AG04450 (cell line): Measurements from ENCODE around the gene TUBA3C. TPM values are rescaled to one million over a fixed set of nuclear protein-coding genes. Genes with fewer than 3 reads are reported as not detected.
"Not testable (repeated sequence)": the region's sequence is repeated elsewhere in the genome, so short reads cannot be mapped to it uniquely, and the experiment has no call there.

Experiments used
- CTCF ChIA-PET: fragments of 300-600, 350-600 bp; formaldehyde crosslinking; extraction: SDS; loops from one replicate; lab custom pipeline; 2022; ENCODE audit warnings: antibody characterized with exemption, inconsistent platforms; lab: Charles Lee
- POLR2A ChIA-PET: fragments of 350-600 bp; formaldehyde crosslinking; extraction: SDS; loops from one replicate; lab custom pipeline; 2021; ENCODE audit warnings: antibody characterized with exemption, inconsistent platforms; lab: Yijun Ruan, JAX
- DNase-seq: peaks from one replicate; pipeline ENCODE4 v3.0.0-alpha.2; 2011; ENCODE audit warnings: low read depth, low spot score
- H3K27ac ChIP-seq: one replicate; pipeline ENCODE4 v1.5.1; 2012; ENCODE audit warnings: low read depth, low read length, control low read depth
- H3K27me3 ChIP-seq: one replicate; pipeline ENCODE4 v1.6.0; 2012; ENCODE audit warnings: low read length; ENCODE audit not compliant: control insufficient read depth, insufficient read depth
- H3K4me3 ChIP-seq: 2 replicates; pipeline ENCODE4 v1.5.1; 2011; ENCODE audit warnings: mild to moderate bottlenecking, low read depth, low read length, control low read depth
- H3K9me3 ChIP-seq: 2 replicates; pipeline ENCODE4 v1.5.1; 2012; ENCODE audit warnings: low read length; ENCODE audit not compliant: control insufficient read depth, insufficient read depth
- CTCF ChIP-seq: IDR thresholded peaks from 2 replicates; pipeline ENCODE4 v1.5.1; 2011; ENCODE audit warnings: low read depth, low read length, control low read depth, inconsistent platforms
- polyA plus RNA-seq: library from polyadenylated mRNA; depleted of rRNA; stranded (reverse); fragments of >200 nt; gene quantifications from 2 replicates; pipeline ENCODE4 v1.2.3, GENCODE V29; 2011

Gene TUBA3C
- polyA plus RNA-seq, 1 experiment: not detected

- no peak overlapping the region for H3K4me3 ChIP-seq
- no peaks in the 10 kb centered on the region for H3K27me3 ChIP-seq
- POLR2A ChIA-PET: no interaction called here
Measured at GRCh38 chr13:19179916-19180315, 1.7 kb downstream of the TUBA3C start.

GRCh38 chr13:19178901-19179593 is 2.6 kb downstream of the TUBA3C start:
- H3K9me3 ChIP-seq: peaks cover 84% of the 10 kb centered on the region
- CTCF ChIA-PET: no interaction called here
- no peak overlapping the region for H3K27ac ChIP-seq
- POLR2A ChIA-PET: no interaction called here
- H3K27me3 ChIP-seq: no peaks in the 10 kb centered on the region
- DNase-seq: no peak
- TF ChIP-seq CTCF: no peak
- H3K4me3 ChIP-seq: no peak overlapping the region

More at GRCh38 chr13:19179916-19180315, 1.7 kb downstream of the TUBA3C start:
- peaks cover 81% of the 10 kb centered on the region for H3K9me3 ChIP-seq
- DNase-seq: no peak
- no peak for TF ChIP-seq CTCF
- no peak overlapping the region for H3K27ac ChIP-seq
- CTCF ChIA-PET: no interaction called here

GRCh38 chr13:19176981-19177776 is 4.4 kb downstream of the TUBA3C start:
- peaks cover 82% of the 10 kb centered on the region for H3K9me3 ChIP-seq
- H3K27me3 ChIP-seq, H3K27ac ChIP-seq, CTCF ChIA-PET, POLR2A ChIA-PET, DNase-seq, H3K4me3 ChIP-seq: not testable (repeated sequence)

GRCh38 chr13:19173752-19174151 is 7.9 kb downstream of the TUBA3C start:
- no peak for TF ChIP-seq CTCF
- CTCF ChIA-PET: no interaction called here
- no peak overlapping the region for H3K4me3 ChIP-seq
- POLR2A ChIA-PET: no interaction called here
- peaks cover 84% of the 10 kb centered on the region for H3K9me3 ChIP-seq
- no peak for DNase-seq
- no peaks in the 10 kb centered on the region for H3K27me3 ChIP-seq
- no peak overlapping the region for H3K27ac ChIP-seq

GRCh38 chr13:19172647-19173030 is 9.0 kb downstream of the TUBA3C start:
- ChIA-PET CTCF (no interaction called here), POLR2A (no interaction called here)
- no peak overlapping the region for H3K27ac ChIP-seq
- H3K27me3 ChIP-seq: no peaks in the 10 kb centered on the region
- no peak for DNase-seq
- no peak overlapping the region for H3K4me3 ChIP-seq
- no peak for TF ChIP-seq CTCF
- H3K9me3 ChIP-seq: peaks cover 87% of the 10 kb centered on the region
